Skeletal muscle satellite cell (primary cell): ENCODE measurements around the gene TMPRSS6.

ENCODE experiments used
- H3K27me3 ChIP-seq: 2 replicates; pipeline ENCODE4 v1.7.0; 2013; ENCODE audit warnings: low read length; ENCODE audit not compliant: control insufficient read depth, insufficient read depth
- H3K36me3 ChIP-seq: 2 replicates; pipeline ENCODE4 v1.7.0; 2013; ENCODE audit warnings: mild to moderate bottlenecking, control low read depth, low read length; ENCODE audit not compliant: insufficient read depth
- H3K4me1 ChIP-seq: 2 replicates; pipeline ENCODE4 v1.7.0; 2013; ENCODE audit warnings: low read length; ENCODE audit not compliant: control insufficient read depth, insufficient read depth
- H3K4me2 ChIP-seq: 2 replicates; pipeline ENCODE4 v1.7.0; 2013; ENCODE audit warnings: mild to moderate bottlenecking, low read length
- H3K4me3 ChIP-seq: 2 replicates; pipeline ENCODE4 v1.7.0; 2013; ENCODE audit warnings: low read length
- H3K9ac ChIP-seq: 2 replicates; pipeline ENCODE4 v1.7.0; 2013; ENCODE audit warnings: mild to moderate bottlenecking, low read depth, low read length, moderate library complexity
- H3K9me3 ChIP-seq: replicated peaks from 2 replicates; pipeline ENCODE4 v1.7.0; 2013; ENCODE audit warnings: mild to moderate bottlenecking, control low read depth, low read length

TMPRSS6 gene

GRCh38 chr22:37148031-37148651 is 38.6 kb upstream of the TMPRSS6 start:
- Histone ChIP-seq H3K4me1 (no peaks in the 10 kb centered on the region), H3K9ac (no peak overlapping the region), H3K4me3 (no peak overlapping the region), H3K4me2 (no peak overlapping the region), H3K27me3 (peaks cover 68% of the 10 kb centered on the region), H3K36me3 (no peaks in the 10 kb centered on the region), H3K9me3 (no peaks in the 10 kb centered on the region)

- Histone ChIP-seq H3K27me3 (peaks cover 70% of the 10 kb centered on the region), H3K4me1 (no peaks in the 10 kb centered on the region), H3K9ac (no peak overlapping the region), H3K4me3 (no peak overlapping the region), H3K36me3 (no peaks in the 10 kb centered on the region), H3K9me3 (no peaks in the 10 kb centered on the region), H3K4me2 (no peak overlapping the region)
These were observed 37.9 kb upstream of the TMPRSS6 start for GRCh38 chr22:37147186-37147990.

DNA sequence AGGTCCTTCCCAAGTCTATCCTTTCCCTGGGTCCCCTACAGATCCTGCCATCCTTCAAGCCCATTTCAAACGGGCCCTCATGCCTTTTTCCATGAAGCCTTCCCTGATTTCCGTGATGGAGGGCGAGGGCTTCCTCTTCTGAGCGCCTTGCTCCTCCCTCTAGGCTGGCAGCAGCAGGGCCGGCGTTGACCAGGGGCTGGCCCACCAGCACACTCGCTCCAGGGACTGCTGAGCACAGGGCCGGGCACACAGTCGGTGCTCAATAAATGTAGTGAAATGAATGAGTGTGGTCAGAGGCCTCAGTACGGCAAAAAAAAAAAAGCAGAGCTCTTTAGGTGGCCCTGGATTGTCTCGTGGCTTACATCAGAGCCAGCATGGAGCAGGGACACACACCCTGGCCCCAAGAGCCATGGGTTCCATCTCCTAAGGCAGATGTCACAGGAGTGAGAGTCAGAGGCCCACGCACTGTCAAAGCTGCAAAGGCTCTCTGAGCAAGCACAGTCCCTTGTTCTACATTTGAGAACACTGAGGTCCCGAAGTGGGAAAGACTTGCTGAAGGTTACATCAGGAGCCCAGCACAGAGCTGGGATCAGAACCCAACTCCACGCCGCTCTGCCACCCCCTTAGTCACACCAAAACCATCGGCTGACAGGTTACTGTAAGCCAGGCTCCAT is 37.1 kb upstream of the TMPRSS6 start:
- H3K9ac ChIP-seq: no peak overlapping the region
- peaks cover 71% of the 10 kb centered on the region for H3K27me3 ChIP-seq
- no peak overlapping the region for H3K4me2 ChIP-seq
- no peaks in the 10 kb centered on the region for H3K4me1 ChIP-seq
- no peaks in the 10 kb centered on the region for H3K9me3 ChIP-seq
- H3K4me3 ChIP-seq: no peak overlapping the region
- no peaks in the 10 kb centered on the region for H3K36me3 ChIP-seq

GRCh38 chr22:37146051-37146385 is 36.5 kb upstream of the TMPRSS6 start:
- no peaks in the 10 kb centered on the region for H3K36me3 ChIP-seq
- H3K9ac ChIP-seq: no peak overlapping the region
- no peaks in the 10 kb centered on the region for H3K4me1 ChIP-seq
- no peak overlapping the region for H3K4me3 ChIP-seq
- H3K27me3 ChIP-seq: peaks cover 66% of the 10 kb centered on the region
- no peaks in the 10 kb centered on the region for H3K9me3 ChIP-seq
- no peak overlapping the region for H3K4me2 ChIP-seq

- peaks cover 68% of the 10 kb centered on the region for H3K27me3 ChIP-seq
- H3K4me3 ChIP-seq: no peak overlapping the region
- no peaks in the 10 kb centered on the region for H3K4me1 ChIP-seq
- no peak overlapping the region for H3K9ac ChIP-seq
- no peak overlapping the region for H3K4me2 ChIP-seq
- no peaks in the 10 kb centered on the region for H3K36me3 ChIP-seq
- no peaks in the 10 kb centered on the region for H3K9me3 ChIP-seq
These were observed 35.9 kb upstream of the TMPRSS6 start for GRCh38 chr22:37145180-37146050.

DNA sequence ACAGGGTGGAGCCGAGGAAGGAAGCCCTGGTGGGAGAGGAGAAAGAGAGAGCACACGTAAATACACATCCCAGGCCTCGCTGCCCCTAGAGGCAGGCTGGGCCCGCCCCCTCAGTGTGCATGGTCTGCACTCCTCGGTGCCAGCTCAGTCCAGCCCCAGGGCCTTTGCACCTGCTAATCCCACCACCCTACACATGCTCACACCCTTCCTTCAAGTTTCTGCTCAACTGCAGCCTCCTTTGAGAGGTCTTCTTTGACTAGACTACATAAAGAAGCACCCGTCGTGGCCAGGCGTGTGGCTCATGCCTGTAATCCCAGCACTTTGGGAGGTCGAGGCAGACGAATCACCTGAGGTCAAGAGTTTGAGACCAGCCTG is 34.7 kb upstream of the TMPRSS6 start:
- Histone ChIP-seq H3K36me3 (no peaks in the 10 kb centered on the region), H3K27me3 (peaks cover 70% of the 10 kb centered on the region), H3K4me1 (no peaks in the 10 kb centered on the region), H3K9ac (no peak overlapping the region), H3K4me3 (no peak overlapping the region), H3K4me2 (no peak overlapping the region), H3K9me3 (no peaks in the 10 kb centered on the region)

DNA sequence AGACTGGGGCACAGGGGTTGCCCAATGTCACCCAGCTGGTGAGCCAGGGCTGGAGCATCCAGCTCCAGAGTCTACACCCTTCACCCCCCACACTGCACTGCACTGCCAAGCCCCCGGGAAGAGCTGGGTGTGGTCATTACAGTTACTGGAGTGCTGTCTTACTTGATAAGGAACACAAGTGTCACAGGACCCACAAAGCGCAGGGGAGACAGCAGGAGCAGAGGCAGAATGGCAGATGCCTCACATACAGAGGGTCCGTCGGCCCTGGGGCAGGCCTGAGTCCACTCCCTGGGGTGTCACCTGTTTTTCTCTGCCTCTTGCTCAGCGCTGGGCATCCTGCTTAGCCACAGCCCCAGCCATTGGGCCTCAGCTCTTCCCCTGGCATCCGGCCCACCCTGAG is 32.5 kb upstream of the TMPRSS6 start:
- no peaks in the 10 kb centered on the region for H3K9me3 ChIP-seq
- no peaks in the 10 kb centered on the region for H3K36me3 ChIP-seq
- H3K9ac ChIP-seq: no peak overlapping the region
- peaks cover 71% of the 10 kb centered on the region for H3K27me3 ChIP-seq
- H3K4me1 ChIP-seq: no peaks in the 10 kb centered on the region
- H3K4me2 ChIP-seq: no peak overlapping the region
- no peak overlapping the region for H3K4me3 ChIP-seq

- Histone ChIP-seq H3K9ac (no peak overlapping the region), H3K4me2 (no peak overlapping the region), H3K36me3 (no peaks in the 10 kb centered on the region), H3K9me3 (no peaks in the 10 kb centered on the region), H3K4me3 (no peak overlapping the region), H3K27me3 (peaks cover 71% of the 10 kb centered on the region), H3K4me1 (no peaks in the 10 kb centered on the region)
These were observed 32.0 kb upstream of the TMPRSS6 start for GRCh38 chr22:37141476-37141875.

- Histone ChIP-seq H3K36me3 (no peaks in the 10 kb centered on the region), H3K9me3 (no peaks in the 10 kb centered on the region), H3K9ac (no peak overlapping the region), H3K4me1 (no peaks in the 10 kb centered on the region), H3K4me2 (no peak overlapping the region), H3K27me3 (peaks cover 73% of the 10 kb centered on the region), H3K4me3 (no peak overlapping the region)
These were observed 31.3 kb upstream of the TMPRSS6 start for GRCh38 chr22:37140686-37141323.

- no peak overlapping the region for H3K4me2 ChIP-seq
- H3K9me3 ChIP-seq: no peaks in the 10 kb centered on the region
- H3K4me3 ChIP-seq: no peak overlapping the region
- H3K27me3 ChIP-seq: peaks cover 72% of the 10 kb centered on the region
- no peaks in the 10 kb centered on the region for H3K4me1 ChIP-seq
- H3K9ac ChIP-seq: no peak overlapping the region
- H3K36me3 ChIP-seq: no peaks in the 10 kb centered on the region
These were observed 30.2 kb upstream of the TMPRSS6 start for GRCh38 chr22:37139762-37140161.
